ENCODE measurements around the gene PDZRN4. TPM values are rescaled to one million over a fixed set of nuclear protein-coding genes. Genes with fewer than 3 reads are reported as not detected.

The PDZRN4 gene
- total RNA-seq (2022; extraction: Qiagen RNA extraction): 0.02 to 0.03 TPM (median 0.03 TPM) in 3 of 5 replicates, not detected in the others

GRCh38 chr12:41188058-41188840 is at the start of gene PDZRN4:
Gene PDZRN4, plus strand, starts transcription at chr12:41188320.

Data from A549 treated with AZD2906 at 1 μM for 4 hours (cell line).